NT2/D1 (cell line): ENCODE measurements around the gene PLCH1.

Experiments
- DNase-seq: peaks from one replicate; pipeline ENCODE4 v3.0.0-alpha.2; 2011; ENCODE audit warnings: low read depth, low spot score
- H3K27me3 ChIP-seq: 2 replicates; pipeline ENCODE4 v1.6.0; 2011; ENCODE audit warnings: mild to moderate bottlenecking; ENCODE audit not compliant: insufficient read length, insufficient read depth
- H3K36me3 ChIP-seq: 2 replicates; pipeline ENCODE4 v1.6.1; 2011; ENCODE audit warnings: mild to moderate bottlenecking, low read length, mixed read lengths; ENCODE audit not compliant: insufficient read depth, insufficient read length
- H3K4me1 ChIP-seq: 2 replicates; pipeline ENCODE4 v1.5.1; 2011; ENCODE audit not compliant: insufficient read depth, insufficient read length
- H3K4me3 ChIP-seq: 2 replicates; pipeline ENCODE4 v1.5.1; 2011; ENCODE audit warnings: low read depth; ENCODE audit not compliant: insufficient read length
- H3K9ac ChIP-seq: 2 replicates; pipeline ENCODE4 v1.6.0; 2011; ENCODE audit warnings: low read depth; ENCODE audit not compliant: insufficient read length
- H3K9me3 ChIP-seq: 2 replicates; pipeline ENCODE4 v1.5.1; 2011; ENCODE audit warnings: mild to moderate bottlenecking, low read length; ENCODE audit not compliant: insufficient read depth
- SUZ12 ChIP-seq: IDR thresholded peaks from 2 replicates; pipeline ENCODE4 v1.6.1; 2011; ENCODE audit not compliant: insufficient read length, insufficient read depth; ENCODE audit errors: extremely low read depth
- YY1 ChIP-seq: IDR thresholded peaks from 2 replicates; pipeline ENCODE4 v1.6.1; 2011; ENCODE audit not compliant: insufficient read length, insufficient read depth
- ZNF274 ChIP-seq: IDR thresholded peaks from 2 replicates; pipeline ENCODE4 v1.6.1; 2011; ENCODE audit warnings: mild to moderate bottlenecking, low read depth, low read length

Gene PLCH1

DNA sequence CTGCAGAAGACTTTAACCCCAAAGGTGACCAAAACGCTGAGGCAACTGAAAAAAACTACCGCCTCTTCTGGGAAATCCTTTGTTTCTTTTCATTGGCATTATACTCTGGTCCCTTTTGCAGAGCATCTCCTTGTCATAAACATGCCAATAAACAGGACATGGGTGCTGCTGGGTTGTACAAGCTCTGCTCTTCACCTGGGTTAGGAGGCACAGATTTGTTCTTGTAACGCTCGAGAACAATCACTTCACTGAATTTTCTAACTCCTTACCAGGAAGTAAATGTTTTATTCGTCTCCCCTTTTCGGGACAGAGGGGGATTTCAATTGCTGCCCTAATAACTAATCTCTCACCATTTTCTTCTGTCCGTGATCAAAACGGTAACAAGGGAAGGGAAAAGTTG lies 1.3 kb downstream of the PLCH1 start:
- peaks cover 4% of the 10 kb centered on the region for H3K4me1 ChIP-seq
- no peaks in the 10 kb centered on the region for H3K36me3 ChIP-seq
- H3K27me3 ChIP-seq: no peaks in the 10 kb centered on the region
- peak overlapping the region; percentile 90 for H3K9ac ChIP-seq
- peak overlapping the region; percentile 95 for H3K4me3 ChIP-seq
- no peak for DNase-seq
- no peak for TF ChIP-seq SUZ12
- no peak for TF ChIP-seq YY1
- no peak for TF ChIP-seq ZNF274
- H3K9me3 ChIP-seq: no peaks in the 10 kb centered on the region

DNA sequence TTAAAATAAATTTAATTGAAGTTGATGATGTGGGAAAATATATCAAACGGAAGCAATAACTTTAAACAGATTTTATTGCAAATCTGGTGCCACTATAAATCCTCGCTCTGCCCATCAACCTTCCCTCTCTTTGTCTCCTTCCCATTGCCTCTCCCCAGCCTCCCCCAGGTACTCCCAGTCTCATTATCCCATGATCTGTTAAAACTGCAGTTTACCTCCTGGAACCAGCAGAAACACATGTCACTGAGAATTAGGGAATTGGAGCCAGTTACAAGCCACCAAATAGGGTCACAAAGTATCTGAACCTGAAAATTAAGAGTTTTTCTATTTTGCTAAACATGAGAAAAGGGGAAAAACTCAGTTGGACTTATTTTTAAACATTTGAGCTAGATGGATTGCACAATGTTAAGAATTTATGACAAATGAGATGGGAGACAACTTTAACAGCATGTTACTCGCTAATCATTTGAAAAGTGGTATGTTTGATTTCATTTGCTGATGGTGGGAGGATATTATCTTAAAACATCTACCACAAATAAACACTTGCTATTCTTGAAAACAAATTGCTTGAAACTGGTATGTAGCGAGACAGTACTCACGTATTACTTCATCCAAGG lies 2.4 kb downstream of the PLCH1 start:
- DNase-seq: no peak
- H3K27me3 ChIP-seq: no peaks in the 10 kb centered on the region

DNA sequence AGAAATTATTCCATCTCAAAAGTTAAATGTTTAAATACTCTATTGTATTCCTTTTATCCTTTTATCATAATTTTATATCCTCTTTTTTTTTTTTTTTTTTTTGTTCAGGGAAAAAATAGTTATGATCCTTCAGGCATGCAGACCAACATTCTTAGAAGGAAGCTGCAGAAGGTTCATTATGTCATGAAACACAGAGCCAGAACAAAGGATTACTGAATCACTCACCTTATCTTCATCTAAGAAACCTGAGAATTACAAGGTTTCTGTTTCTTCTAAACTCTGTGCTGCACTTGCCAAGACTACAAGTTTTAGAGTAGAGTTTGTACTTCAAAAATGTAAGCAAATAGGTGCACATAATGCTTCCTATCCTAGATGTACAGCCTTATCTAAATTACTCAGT lies 3.3 kb downstream of the PLCH1 start:
- no peaks in the 10 kb centered on the region for H3K9me3 ChIP-seq
- no peak overlapping the region for H3K9ac ChIP-seq
- no peaks in the 10 kb centered on the region for H3K36me3 ChIP-seq
- no peaks in the 10 kb centered on the region for H3K27me3 ChIP-seq
- no peak for DNase-seq
- no peak overlapping the region for H3K4me3 ChIP-seq
- TF ChIP-seq ZNF274 (no peak), SUZ12 (no peak), YY1 (no peak)
- H3K4me1 ChIP-seq: no peaks in the 10 kb centered on the region

More for the DNA sequence above, 2.4 kb downstream of the PLCH1 start:
- no peak overlapping the region for H3K9ac ChIP-seq
- no peak overlapping the region for H3K4me3 ChIP-seq
- no peaks in the 10 kb centered on the region for H3K4me1 ChIP-seq
- no peak for TF ChIP-seq YY1
- TF ChIP-seq ZNF274: no peak
- TF ChIP-seq SUZ12: no peak
- H3K36me3 ChIP-seq: no peaks in the 10 kb centered on the region
- H3K9me3 ChIP-seq: no peaks in the 10 kb centered on the region

DNA sequence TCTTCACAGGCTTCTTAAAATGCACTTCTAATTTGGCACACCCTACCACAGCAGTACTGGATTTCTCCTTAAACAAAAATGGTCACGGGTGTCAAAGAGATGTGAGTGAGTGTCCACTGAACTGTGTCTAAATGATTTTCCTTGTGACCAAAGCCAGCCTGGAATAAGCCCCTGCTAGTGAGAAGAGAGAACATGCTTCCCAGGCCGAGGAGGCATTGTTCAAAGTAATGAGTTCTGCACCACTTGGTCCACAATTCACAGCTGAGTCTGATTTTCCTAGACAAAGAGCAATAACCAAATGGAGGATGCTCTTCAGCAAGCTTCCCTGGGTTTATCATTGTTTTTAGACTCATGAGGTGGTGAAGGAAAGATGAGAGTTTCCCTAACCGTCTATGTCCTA lies 3.8 kb downstream of the PLCH1 start:
- no peak for TF ChIP-seq SUZ12
- TF ChIP-seq YY1: no peak
- TF ChIP-seq ZNF274: no peak
- H3K27me3 ChIP-seq: no peaks in the 10 kb centered on the region
- H3K4me3 ChIP-seq: no peak overlapping the region
- no peak overlapping the region for H3K9ac ChIP-seq
- no peak for DNase-seq
- H3K36me3 ChIP-seq: no peaks in the 10 kb centered on the region
- H3K9me3 ChIP-seq: no peaks in the 10 kb centered on the region
- no peaks in the 10 kb centered on the region for H3K4me1 ChIP-seq

DNA sequence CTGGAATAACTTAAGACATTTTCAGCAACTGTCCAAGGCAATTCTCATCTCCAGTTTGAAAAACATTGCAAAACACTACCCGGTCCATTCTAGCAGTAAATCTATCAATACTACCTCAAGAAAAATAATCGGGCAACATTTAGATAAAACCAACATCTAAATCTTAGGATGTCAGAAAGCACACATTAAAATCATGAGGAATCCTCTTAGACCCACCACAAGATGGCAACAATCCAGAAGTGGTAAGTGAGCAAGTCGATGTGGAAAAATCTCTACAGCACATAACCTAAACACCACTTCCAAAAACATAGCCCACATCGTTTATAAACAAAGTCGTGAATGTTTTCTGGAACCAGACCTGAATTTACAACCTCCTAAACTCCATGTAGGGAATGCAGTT lies 5.7 kb downstream of the PLCH1 start:
- H3K9ac ChIP-seq: no peak overlapping the region
- TF ChIP-seq YY1 (no peak), SUZ12 (no peak), ZNF274 (no peak)
- no peaks in the 10 kb centered on the region for H3K36me3 ChIP-seq
- no peak overlapping the region for H3K4me3 ChIP-seq
- no peaks in the 10 kb centered on the region for H3K9me3 ChIP-seq
- no peaks in the 10 kb centered on the region for H3K4me1 ChIP-seq
- no peak for DNase-seq
- H3K27me3 ChIP-seq: no peaks in the 10 kb centered on the region

DNA sequence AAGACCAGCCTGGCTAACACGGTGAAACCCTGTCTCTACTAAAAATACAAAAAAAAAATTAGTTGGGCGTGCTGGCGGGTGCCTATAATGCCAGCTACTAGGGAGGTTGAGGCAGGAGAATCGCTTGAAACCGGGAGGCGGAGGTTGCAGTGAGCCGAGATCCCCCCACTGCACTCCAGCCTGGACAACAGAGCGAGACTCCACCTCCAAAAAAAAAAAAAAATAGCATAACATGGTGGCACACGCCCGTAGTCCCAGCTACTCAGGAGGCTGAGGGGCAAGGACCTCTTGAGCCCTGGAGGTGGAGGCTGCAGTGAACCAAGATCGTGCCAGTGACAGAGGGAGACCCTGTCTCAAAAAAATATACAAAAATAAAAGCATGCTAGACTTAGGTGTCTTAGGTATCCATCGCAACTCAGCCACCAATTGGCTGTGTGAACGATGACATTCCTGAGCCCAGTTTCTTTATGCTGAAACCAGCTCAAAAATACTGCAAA lies 6.2 kb downstream of the PLCH1 start:
- Histone ChIP-seq H3K9me3 (no peaks in the 10 kb centered on the region), H3K4me1 (no peaks in the 10 kb centered on the region), H3K4me3 (no peak overlapping the region), H3K36me3 (no peaks in the 10 kb centered on the region), H3K27me3 (no peaks in the 10 kb centered on the region), H3K9ac (no peak overlapping the region)
- no peak for DNase-seq
- no peak for TF ChIP-seq SUZ12
- no peak for TF ChIP-seq ZNF274
- no peak for TF ChIP-seq YY1

DNA sequence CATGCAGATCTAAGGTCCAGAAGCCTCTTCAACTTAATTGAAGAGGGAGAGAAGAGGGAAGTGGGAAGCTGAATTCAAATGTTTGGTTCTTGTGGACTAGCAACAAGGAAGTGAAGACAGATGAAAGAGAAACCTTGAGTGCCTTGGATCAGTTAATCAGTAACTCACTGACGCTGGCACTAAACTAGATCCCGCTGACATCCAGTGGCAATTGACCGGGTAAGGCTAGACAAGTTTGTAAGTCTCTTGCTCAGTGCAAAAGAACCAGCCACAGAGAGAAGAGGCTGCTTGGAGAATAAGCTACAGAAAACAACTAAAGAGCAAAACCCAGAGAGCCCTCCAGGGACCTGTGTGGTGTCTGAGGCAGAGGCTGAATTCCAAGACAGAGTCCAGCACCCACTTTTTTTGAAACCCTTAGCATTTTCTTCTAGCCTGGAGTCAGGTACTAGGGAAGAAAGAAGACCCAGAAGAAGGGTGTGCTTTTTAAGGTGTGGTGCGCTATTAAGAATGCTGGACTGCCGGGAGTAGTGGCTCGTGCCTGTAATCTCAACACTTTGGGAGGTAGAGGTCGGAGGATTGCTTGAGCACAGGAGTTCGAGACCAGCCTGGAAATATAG lies 6.9 kb downstream of the PLCH1 start:
- no peaks in the 10 kb centered on the region for H3K36me3 ChIP-seq
- H3K9me3 ChIP-seq: no peaks in the 10 kb centered on the region
- no peaks in the 10 kb centered on the region for H3K4me1 ChIP-seq
- DNase-seq: no peak
- H3K9ac ChIP-seq: no peak overlapping the region
- TF ChIP-seq ZNF274: no peak
- TF ChIP-seq YY1: no peak
- TF ChIP-seq SUZ12: no peak
- no peaks in the 10 kb centered on the region for H3K27me3 ChIP-seq
- H3K4me3 ChIP-seq: no peak overlapping the region

DNA sequence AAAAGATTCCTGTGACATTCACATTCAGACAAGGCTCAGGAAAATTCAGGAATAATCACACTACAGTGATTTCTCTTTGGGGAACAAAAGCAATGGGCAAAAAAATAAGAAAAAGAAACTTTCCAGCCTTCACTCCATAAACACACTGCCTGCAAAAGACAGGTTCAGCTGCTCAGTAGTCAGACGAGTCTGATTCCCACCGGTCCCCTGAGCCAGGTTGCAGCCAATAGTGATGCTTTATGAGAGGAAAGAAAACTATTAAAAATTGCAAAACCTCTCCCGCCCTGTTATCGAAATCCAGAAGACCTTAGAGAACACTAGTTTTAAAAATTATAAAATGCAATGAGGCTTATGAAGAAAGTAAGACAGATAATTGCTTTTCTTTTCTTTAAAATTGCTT lies 8.5 kb downstream of the PLCH1 start:
- H3K4me3 ChIP-seq: no peak overlapping the region
- H3K4me1 ChIP-seq: no peaks in the 10 kb centered on the region
- TF ChIP-seq YY1 (no peak), SUZ12 (no peak), ZNF274 (no peak)

More for the DNA sequence above, 8.5 kb downstream of the PLCH1 start:
- Histone ChIP-seq H3K27me3 (no peaks in the 10 kb centered on the region), H3K36me3 (no peaks in the 10 kb centered on the region), H3K9me3 (no peaks in the 10 kb centered on the region), H3K9ac (no peak overlapping the region)
- DNase-seq: no peak
